Endothelial cell of umbilical vein (primary cell): ENCODE data around the gene HYDIN. TPM values are rescaled to one million over a fixed set of nuclear protein-coding genes. Genes with fewer than 3 reads are reported as not detected.

Source experiments
- BruUV-seq: library from RNA; stranded (reverse); fragments of 400-500 nt; replicated peaks from 2 replicates; lab custom pipeline; 2021; lab: Mats Ljungman, UMichigan
- CTCF ChIA-PET: fragments of 300-600, 350-600 bp; sonication (Branson Sonifier 250); formaldehyde crosslinking; loops from one replicate; lab custom pipeline; 2021; ENCODE audit warnings: antibody characterized with exemption, inconsistent platforms; lab: Charles Lee
- POLR2A ChIA-PET: fragments of 300-600, 350-600 bp; sonication (Branson Sonifier 250); formaldehyde crosslinking; loops from one replicate; lab custom pipeline; 2021; ENCODE audit warnings: antibody characterized with exemption, inconsistent platforms; lab: Charles Lee
- DNase-seq: peaks from one replicate; pipeline ENCODE4 v3.0.0-alpha.2; 2011; ENCODE audit warnings: low read depth, low spot score
- FAIRE-seq: peaks from 2 replicates; lab custom pipeline; 2011; peaks lifted over from hg19 to GRCh38; lab: Jason Lieb, UNC
- H2AFZ ChIP-seq: 2 replicates; pipeline ENCODE4 v1.6.0; 2012; ENCODE audit warnings: low read depth, low read length, control low read depth, inconsistent platforms
- H3K27ac ChIP-seq: 2 replicates; pipeline ENCODE4 v1.5.1; 2011; ENCODE audit warnings: low read depth, mild to moderate bottlenecking, control low read depth, low read length, moderate library complexity; ENCODE audit not compliant: insufficient read depth
- H3K27me3 ChIP-seq, 2 experiments: 2 replicates each; pipeline versions ENCODE4 v1.6.0 to v1.6.1; 2011; ENCODE audit warnings: low read length in 2 of 2, mixed read lengths in 1 of 2; ENCODE audit not compliant: control insufficient read depth in 2 of 2, insufficient read depth in 2 of 2
- H3K36me3 ChIP-seq, 2 experiments: 2 replicates in 1 of 2; 3 replicates in 1 of 2; pipeline ENCODE4 v1.5.1; 2011; ENCODE audit warnings: low read length in 2 of 2, mild to moderate bottlenecking in 1 of 2, moderate library complexity in 1 of 2; ENCODE audit not compliant: control insufficient read depth in 2 of 2, insufficient read depth in 2 of 2; ENCODE audit errors: extremely low read depth in 1 of 2
- H3K4me1 ChIP-seq: 3 replicates; pipeline ENCODE4 v1.5.1; 2011; ENCODE audit warnings: mild to moderate bottlenecking, low read length; ENCODE audit not compliant: control insufficient read depth, insufficient read depth; ENCODE audit errors: extremely low read depth
- H3K4me2 ChIP-seq: 2 replicates; pipeline ENCODE4 v1.6.1; 2011; ENCODE audit warnings: low read length, control low read depth, mixed read lengths; ENCODE audit not compliant: insufficient read depth
- H3K4me3 ChIP-seq, 3 experiments: fragments of 200-600 bp in 1 of 3; sonication (generic), shearing (Covaris generic) in 1 of 3; replicated peaks in 1 of 3; 2 replicates each; pipeline ENCODE4 v1.5.1; 2011 to 2016; ENCODE audit warnings: control low read depth in 3 of 3, low read length in 3 of 3, mild to moderate bottlenecking in 2 of 3, inconsistent platforms in 1 of 3, low read depth in 1 of 3, moderate library complexity in 1 of 3; ENCODE audit not compliant: insufficient read depth in 1 of 3
- H3K79me2 ChIP-seq: 2 replicates; pipeline ENCODE4 v1.6.0; 2012; ENCODE audit warnings: low read length, inconsistent platforms; ENCODE audit not compliant: control insufficient read depth, insufficient read depth
- H3K9ac ChIP-seq: replicated peaks from 2 replicates; pipeline ENCODE3; 2011; ENCODE audit warnings: low read length, control low read depth; ENCODE audit not compliant: insufficient read depth; ENCODE audit errors: extremely low read depth
- H3K9me1 ChIP-seq: replicated peaks from 3 replicates; pipeline ENCODE4 v1.6.0; 2011; ENCODE audit warnings: mild to moderate bottlenecking, low read length; ENCODE audit not compliant: control insufficient read depth, insufficient read depth; ENCODE audit errors: extremely low read depth
- H3K9me3 ChIP-seq: replicated peaks from 2 replicates; pipeline ENCODE4 v1.5.1; 2012; ENCODE audit warnings: low read length, inconsistent platforms; ENCODE audit not compliant: control insufficient read depth, insufficient read depth
- H4K20me1 ChIP-seq: replicated peaks from 2 replicates; pipeline ENCODE3; 2011; ENCODE audit warnings: mild to moderate bottlenecking, low read length; ENCODE audit not compliant: control insufficient read depth, insufficient read depth; ENCODE audit errors: extremely low read depth
- EZH2 ChIP-seq: IDR thresholded peaks from 2 replicates; pipeline ENCODE4 v1.6.1; 2012; ENCODE audit warnings: borderline replicate concordance, low read depth, mild to moderate bottlenecking, moderate library complexity, low read length, inconsistent platforms; ENCODE audit not compliant: severe bottlenecking
- FOS ChIP-seq: IDR thresholded peaks from 2 replicates; pipeline ENCODE4 v1.6.1; 2011; ENCODE audit warnings: mild to moderate bottlenecking, low read length, moderate library complexity, borderline replicate concordance; ENCODE audit not compliant: insufficient read depth
- GATA2 ChIP-seq: IDR thresholded peaks from 2 replicates; pipeline ENCODE4 v1.7.0; 2011; ENCODE audit warnings: low read depth, mild to moderate bottlenecking, moderate library complexity, mixed read lengths, low read length; ENCODE audit not compliant: insufficient read length, insufficient read depth
- JUN ChIP-seq: IDR thresholded peaks from 2 replicates; pipeline ENCODE4 v1.6.1; 2011; ENCODE audit warnings: borderline replicate concordance, low read depth; ENCODE audit not compliant: insufficient read length, insufficient read depth
- MYC ChIP-seq: IDR thresholded peaks from one replicate; pipeline ENCODE4 v1.6.1; 2011; ENCODE audit warnings: mild to moderate bottlenecking, low read depth, low read length
- POLR2A ChIP-seq: IDR thresholded peaks from 2 replicates; pipeline ENCODE4 v1.6.1; 2012; ENCODE audit warnings: low read depth, mild to moderate bottlenecking, control low read depth, low read length
- POLR2AphosphoS5 ChIP-seq: IDR thresholded peaks from 2 replicates; pipeline ENCODE4 v1.6.1; 2012; ENCODE audit warnings: low read depth, mild to moderate bottlenecking, control low read depth, low read length, moderate library complexity; ENCODE audit not compliant: insufficient read depth
- dilution Hi-C: fragments of 300-500 bp; cut with MboI; formaldehyde crosslinking; loops from one replicate; pipeline ENCODE4 v1.15.0; 2019; ENCODE audit warnings: low sequenced_read_pairs; ENCODE audit not compliant: extremely low pct_ligation_motif_present
- intact Hi-C: fragments of 100-400 bp; cut with micrococcal nuclease; formaldehyde crosslinking; loops from one replicate; pipeline ENCODE4 v1.10.0; 2022
- polyA plus RNA-seq, 4 experiments: library from polyadenylated mRNA; depleted of rRNA in 3 of 4; stranded (reverse) in 3 of 4; unstranded in 1 of 4; fragments of >200 nt; gene quantifications; 2 replicates each; pipeline versions ENCODE4 v1.2.1 to v1.2.3, GENCODE V29; 2011 to 2012; ENCODE audit warnings: missing spikeins in 1 of 4
- total RNA-seq: library from RNA; stranded (reverse); gene quantifications from 2 replicates; pipeline ENCODE4 v1.2.3, GENCODE V29; 2021
- TF ChIP-seq, protein P1 (sequence below): IDR thresholded peaks from 2 replicates; pipeline ENCODE4 v1.6.1; 2011; ENCODE audit not compliant: insufficient read depth, insufficient read length
- TF ChIP-seq, protein P2 (sequence below), 2 donors: IDR thresholded peaks; 1 replicate in 1 of 2; 2 replicates in 1 of 2; pipeline ENCODE4 v1.5.1; 2011; ENCODE audit warnings: low read length in 2 of 2, mild to moderate bottlenecking in 2 of 2, moderate library complexity in 2 of 2, control low read depth in 1 of 2, inconsistent platforms in 1 of 2, low read depth in 1 of 2; ENCODE audit not compliant: insufficient read depth in 1 of 2; ENCODE audit errors: extremely low read depth in 1 of 2

Gene HYDIN
- total and polyA plus RNA-seq, 2 donors (not counting 3 experiments of a cell fraction or from before 2014, with no cell fraction given), result not detected

DNA sequence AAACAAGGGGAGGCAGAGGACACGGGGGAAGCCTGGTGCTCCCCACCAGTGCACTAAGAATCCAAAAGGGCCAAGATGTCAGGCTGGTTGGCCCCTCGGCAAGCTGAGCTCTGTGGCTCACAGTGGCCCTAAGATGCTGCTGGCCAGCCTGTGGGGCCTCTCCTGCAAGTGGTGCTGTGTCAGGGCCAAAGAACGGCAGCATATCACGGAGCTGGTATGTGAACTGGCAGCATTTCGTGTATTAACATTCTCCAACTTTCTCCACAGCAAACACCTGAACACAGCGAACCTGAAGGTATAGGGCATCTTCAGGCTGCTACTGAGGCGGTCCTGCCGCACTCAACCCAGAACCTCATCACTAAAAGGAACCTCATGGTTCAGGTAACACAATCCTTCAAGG lies 464.3 kb downstream of the HYDIN start:
- ChIA-PET CTCF (no interaction called here), POLR2A (no interaction called here)
- Histone ChIP-seq H3K79me2 (no peaks in the 10 kb centered on the region), H2AFZ (no peak overlapping the region), H3K27ac (no peak overlapping the region), H3K36me3 (peaks cover 0 to 9% of the 10 kb centered on the region in 2 experiments), H3K9ac (no peak overlapping the region), H3K27me3 (no peaks in the 10 kb centered on the region), H3K9me1 (no peaks in the 10 kb centered on the region), H3K4me3 (no peak overlapping the region), H3K9me3 (no peaks in the 10 kb centered on the region), H3K4me1 (no peaks in the 10 kb centered on the region), H4K20me1 (no peaks in the 10 kb centered on the region), H3K4me2 (no peak overlapping the region)
- DNase-seq (no peak), FAIRE-seq (no peak)
- TF ChIP-seq MYC (no peak), GATA2 (no peak), EZH2 (no peak), FOS (no peak), JUN (no peak), POLR2A (no peak), POLR2AphosphoS5 (no peak)
- TF ChIP-seq, protein P1, sequence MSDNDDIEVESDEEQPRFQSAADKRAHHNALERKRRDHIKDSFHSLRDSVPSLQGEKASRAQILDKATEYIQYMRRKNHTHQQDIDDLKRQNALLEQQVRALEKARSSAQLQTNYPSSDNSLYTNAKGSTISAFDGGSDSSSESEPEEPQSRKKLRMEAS, result no peak
- TF ChIP-seq, protein P2, sequence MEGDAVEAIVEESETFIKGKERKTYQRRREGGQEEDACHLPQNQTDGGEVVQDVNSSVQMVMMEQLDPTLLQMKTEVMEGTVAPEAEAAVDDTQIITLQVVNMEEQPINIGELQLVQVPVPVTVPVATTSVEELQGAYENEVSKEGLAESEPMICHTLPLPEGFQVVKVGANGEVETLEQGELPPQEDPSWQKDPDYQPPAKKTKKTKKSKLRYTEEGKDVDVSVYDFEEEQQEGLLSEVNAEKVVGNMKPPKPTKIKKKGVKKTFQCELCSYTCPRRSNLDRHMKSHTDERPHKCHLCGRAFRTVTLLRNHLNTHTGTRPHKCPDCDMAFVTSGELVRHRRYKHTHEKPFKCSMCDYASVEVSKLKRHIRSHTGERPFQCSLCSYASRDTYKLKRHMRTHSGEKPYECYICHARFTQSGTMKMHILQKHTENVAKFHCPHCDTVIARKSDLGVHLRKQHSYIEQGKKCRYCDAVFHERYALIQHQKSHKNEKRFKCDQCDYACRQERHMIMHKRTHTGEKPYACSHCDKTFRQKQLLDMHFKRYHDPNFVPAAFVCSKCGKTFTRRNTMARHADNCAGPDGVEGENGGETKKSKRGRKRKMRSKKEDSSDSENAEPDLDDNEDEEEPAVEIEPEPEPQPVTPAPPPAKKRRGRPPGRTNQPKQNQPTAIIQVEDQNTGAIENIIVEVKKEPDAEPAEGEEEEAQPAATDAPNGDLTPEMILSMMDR (IDR thresholded peaks at IDR 0.05; ENCODE audit: extremely low read depth in 1 of 2, insufficient read depth in 1 of 2, low read depth in 1 of 2, low read length in 2 of 2), result no peak
- dilution Hi-C loops, result no loop called here
- no TSS peak for BruUV-seq
- intact Hi-C loops, result no loop called here
